Keratinocyte (primary cell): ENCODE results near the gene RANBP3.

Experiments used
- EZH2 ChIP-seq: IDR thresholded peaks from one replicate; pipeline ENCODE4 v1.6.1; 2012; ENCODE audit warnings: inconsistent platforms, mild to moderate bottlenecking, low read length, moderate library complexity
- TF ChIP-seq, protein P1 (sequence below), 3 experiments: IDR thresholded peaks in 1 of 3; conservative IDR thresholded peaks in 1 of 3; optimal IDR thresholded peaks in 1 of 3; 2 replicates in 2 of 3; 3 replicates in 1 of 3; pipeline versions ENCODE3 to v1.5.1; 2011; ENCODE audit warnings: low read length in 3 of 3, mild to moderate bottlenecking in 3 of 3, moderate library complexity in 2 of 3, control low read depth in 1 of 3, inconsistent platforms in 1 of 3; ENCODE audit not compliant: insufficient read depth in 2 of 3; ENCODE audit errors: extremely low read depth in 1 of 3

DNA sequence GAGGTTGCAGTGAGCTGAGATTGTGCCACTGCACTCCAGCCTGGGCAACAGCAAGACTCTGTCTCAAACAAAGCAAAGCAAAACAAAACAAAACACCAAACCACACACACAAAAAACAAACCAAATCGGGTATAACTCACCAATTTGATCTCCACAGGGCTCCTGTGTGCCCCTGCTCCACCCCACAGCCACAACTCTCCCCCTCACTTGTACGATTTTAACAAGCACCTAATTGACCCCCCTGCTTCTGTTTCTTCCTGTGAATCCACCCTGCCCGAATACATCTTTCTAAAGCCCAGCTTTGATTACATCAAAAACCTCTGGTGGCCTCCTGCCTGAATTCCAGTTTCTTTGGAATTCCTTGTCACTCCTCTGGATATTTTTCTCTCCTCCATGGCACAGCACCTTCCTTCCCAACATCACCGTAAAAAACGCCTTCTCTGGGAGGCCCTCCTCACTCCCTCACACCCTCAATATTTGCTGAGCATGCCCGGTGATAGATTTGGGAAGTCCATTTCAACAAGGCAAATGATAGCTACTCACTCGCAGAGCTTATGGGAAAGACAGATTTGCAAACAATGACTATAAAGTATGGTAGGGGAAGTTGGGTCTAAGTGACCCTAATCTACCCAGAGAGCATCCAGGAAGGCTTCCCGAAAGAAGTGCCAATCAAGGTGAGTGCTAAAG lies 11.6 kb upstream of the RANBP3 start:
- TF ChIP-seq, protein P1, sequence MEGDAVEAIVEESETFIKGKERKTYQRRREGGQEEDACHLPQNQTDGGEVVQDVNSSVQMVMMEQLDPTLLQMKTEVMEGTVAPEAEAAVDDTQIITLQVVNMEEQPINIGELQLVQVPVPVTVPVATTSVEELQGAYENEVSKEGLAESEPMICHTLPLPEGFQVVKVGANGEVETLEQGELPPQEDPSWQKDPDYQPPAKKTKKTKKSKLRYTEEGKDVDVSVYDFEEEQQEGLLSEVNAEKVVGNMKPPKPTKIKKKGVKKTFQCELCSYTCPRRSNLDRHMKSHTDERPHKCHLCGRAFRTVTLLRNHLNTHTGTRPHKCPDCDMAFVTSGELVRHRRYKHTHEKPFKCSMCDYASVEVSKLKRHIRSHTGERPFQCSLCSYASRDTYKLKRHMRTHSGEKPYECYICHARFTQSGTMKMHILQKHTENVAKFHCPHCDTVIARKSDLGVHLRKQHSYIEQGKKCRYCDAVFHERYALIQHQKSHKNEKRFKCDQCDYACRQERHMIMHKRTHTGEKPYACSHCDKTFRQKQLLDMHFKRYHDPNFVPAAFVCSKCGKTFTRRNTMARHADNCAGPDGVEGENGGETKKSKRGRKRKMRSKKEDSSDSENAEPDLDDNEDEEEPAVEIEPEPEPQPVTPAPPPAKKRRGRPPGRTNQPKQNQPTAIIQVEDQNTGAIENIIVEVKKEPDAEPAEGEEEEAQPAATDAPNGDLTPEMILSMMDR (optimal IDR thresholded peaks at IDR 0.05 in 1 of 3, IDR thresholded peaks at IDR 0.05 in 1 of 3, conservative IDR thresholded peaks at IDR 0.05 in 1 of 3; ENCODE audit: extremely low read depth in 1 of 3, insufficient read depth in 2 of 3, low read length in 3 of 3) = no peak
- no peak for TF ChIP-seq EZH2
